Measurements from ENCODE around the gene TMX4. TPM values are rescaled to one million over a fixed set of nuclear protein-coding genes. Genes with fewer than 3 reads are reported as not detected.

TMX4 gene
- total RNA-seq, 2 donors from 2014 or later: 41.5 to 44.4 TPM

- H3K27ac Mint-ChIP-seq: no peak overlapping the region
- DNase-seq (ENCODE audit: low spot score) (no peak), ATAC-seq (no peak)
- H3K27me3 Mint-ChIP-seq: no peaks in the 10 kb centered on the region
- H3K4me1 Mint-ChIP-seq (ENCODE audit: low read depth in 2 of 2): peaks cover 8 to 11% of the 10 kb centered on the region in 2 donors
- H3K4me3 Mint-ChIP-seq: no peak overlapping the region
- H3K36me3 Mint-ChIP-seq: peaks cover 10% of the 10 kb centered on the region
- no peaks in the 10 kb centered on the region for H3K9me3 Mint-ChIP-seq
Measured at GRCh38 chr20:8002056-8002455, 17.5 kb downstream of the TMX4 start.

- Mint-ChIP-seq H3K9me3 (no peaks in the 10 kb centered on the region), H3K4me1 (ENCODE audit: low read depth in 2 of 2) (peaks cover 8 to 10% of the 10 kb centered on the region in 2 donors), H3K27ac (no peak overlapping the region), H3K27me3 (no peaks in the 10 kb centered on the region), H3K36me3 (peaks cover 10% of the 10 kb centered on the region), H3K4me3 (no peak overlapping the region)
- no peak for ATAC-seq
- no peak for DNase-seq (ENCODE audit: low spot score)
Measured at GRCh38 chr20:8000796-8001195, 18.8 kb downstream of the TMX4 start.

GRCh38 chr20:7996898-7997297 is 22.7 kb downstream of the TMX4 start:
- H3K27ac Mint-ChIP-seq: no peak overlapping the region
- peak; percentile 44 to 72 for ATAC-seq
- no peak for DNase-seq (ENCODE audit: low spot score)
- H3K36me3 Mint-ChIP-seq: peaks cover 28% of the 10 kb centered on the region
- no peaks in the 10 kb centered on the region for H3K27me3 Mint-ChIP-seq
- H3K9me3 Mint-ChIP-seq: peaks cover 10% of the 10 kb centered on the region
- H3K4me1 Mint-ChIP-seq (ENCODE audit: low read depth in 2 of 2): peaks cover 8 to 10% of the 10 kb centered on the region in 2 donors
- H3K4me3 Mint-ChIP-seq: no peak overlapping the region

- H3K9me3 Mint-ChIP-seq: peaks cover 10% of the 10 kb centered on the region
Measured at GRCh38 chr20:7994809-7995208, 24.8 kb downstream of the TMX4 start.

GRCh38 chr20:7993703-7994102 is 25.9 kb downstream of the TMX4 start:
- peaks cover 18% of the 10 kb centered on the region for H3K36me3 Mint-ChIP-seq
- no peaks in the 10 kb centered on the region for H3K4me1 Mint-ChIP-seq (ENCODE audit: low read depth in 2 of 2)
- H3K27me3 Mint-ChIP-seq: no peaks in the 10 kb centered on the region
- DNase-seq (ENCODE audit: low spot score) (no peak), ATAC-seq (no peak)
- peaks cover 10% of the 10 kb centered on the region for H3K9me3 Mint-ChIP-seq
- H3K4me3 Mint-ChIP-seq: no peak overlapping the region
- H3K27ac Mint-ChIP-seq: no peak overlapping the region

More at GRCh38 chr20:7994809-7995208, 24.8 kb downstream of the TMX4 start:
- Mint-ChIP-seq H3K36me3 (peaks cover 18% of the 10 kb centered on the region), H3K27ac (no peak overlapping the region), H3K4me3 (no peak overlapping the region), H3K27me3 (no peaks in the 10 kb centered on the region), H3K4me1 (ENCODE audit: low read depth in 2 of 2) (no peaks in the 10 kb centered on the region)
- no peak for ATAC-seq
- no peak for DNase-seq (ENCODE audit: low spot score)

GRCh38 chr20:7993238-7993637 is 26.3 kb downstream of the TMX4 start:
- Mint-ChIP-seq H3K4me1 (ENCODE audit: low read depth in 2 of 2) (no peaks in the 10 kb centered on the region), H3K4me3 (no peak overlapping the region), H3K27ac (no peak overlapping the region), H3K9me3 (peaks cover 10% of the 10 kb centered on the region), H3K36me3 (peaks cover 18% of the 10 kb centered on the region), H3K27me3 (no peaks in the 10 kb centered on the region)
- DNase-seq (ENCODE audit: low spot score): no peak
- no peak for ATAC-seq

GRCh38 chr20:7990385-7990784 is 29.2 kb downstream of the TMX4 start:
- peaks cover 18% of the 10 kb centered on the region for H3K36me3 Mint-ChIP-seq
- peaks cover 10% of the 10 kb centered on the region for H3K9me3 Mint-ChIP-seq
- DNase-seq (ENCODE audit: low spot score) (no peak), ATAC-seq (no peak)
- no peak overlapping the region for H3K4me3 Mint-ChIP-seq
- no peaks in the 10 kb centered on the region for H3K27me3 Mint-ChIP-seq
- H3K27ac Mint-ChIP-seq: no peak overlapping the region
- peaks cover 0 to 3% of the 10 kb centered on the region in 2 donors for H3K4me1 Mint-ChIP-seq (ENCODE audit: low read depth in 2 of 2)

- no peak for DNase-seq (ENCODE audit: low spot score)
- Mint-ChIP-seq H3K4me1 (ENCODE audit: low read depth in 2 of 2) (peaks cover 0 to 3% of the 10 kb centered on the region in 2 donors), H3K9me3 (peaks cover 8% of the 10 kb centered on the region), H3K36me3 (peaks cover 12% of the 10 kb centered on the region), H3K27me3 (no peaks in the 10 kb centered on the region), H3K4me3 (no peak overlapping the region), H3K27ac (no peak overlapping the region)
- ATAC-seq: no peak
Measured at GRCh38 chr20:7989379-7989778, 30.2 kb downstream of the TMX4 start.

- Mint-ChIP-seq H3K4me3 (no peak overlapping the region), H3K4me1 (ENCODE audit: low read depth in 2 of 2) (peaks cover 4 to 9% of the 10 kb centered on the region in 2 donors), H3K27ac (no peak overlapping the region), H3K36me3 (peaks cover 8% of the 10 kb centered on the region), H3K27me3 (no peaks in the 10 kb centered on the region), H3K9me3 (no peaks in the 10 kb centered on the region)
- ATAC-seq (no peak), DNase-seq (ENCODE audit: low spot score) (no peak)
Measured at GRCh38 chr20:7985916-7986315, 33.6 kb downstream of the TMX4 start.

- ATAC-seq: no peak
- no peak for DNase-seq (ENCODE audit: low spot score)
- Mint-ChIP-seq H3K27ac (no peak overlapping the region), H3K27me3 (no peaks in the 10 kb centered on the region), H3K4me1 (ENCODE audit: low read depth in 2 of 2) (peaks cover 13 to 17% of the 10 kb centered on the region in 2 donors), H3K36me3 (peaks cover 8% of the 10 kb centered on the region), H3K9me3 (no peaks in the 10 kb centered on the region), H3K4me3 (no peak overlapping the region)
Measured at GRCh38 chr20:7984192-7984591, 35.4 kb downstream of the TMX4 start.

GRCh38 chr20:7981374-7981773 is 38.2 kb downstream of the TMX4 start:
- H3K27ac Mint-ChIP-seq: peak overlapping the region in 1 of 2 donors; percentile 77
- ATAC-seq (no peak), DNase-seq (ENCODE audit: low spot score) (no peak)
- peaks cover 8% of the 10 kb centered on the region for H3K36me3 Mint-ChIP-seq
- H3K4me1 Mint-ChIP-seq (ENCODE audit: low read depth in 2 of 2): peaks cover 13 to 17% of the 10 kb centered on the region in 2 donors
- no peaks in the 10 kb centered on the region for H3K9me3 Mint-ChIP-seq
- no peak overlapping the region for H3K4me3 Mint-ChIP-seq
- no peaks in the 10 kb centered on the region for H3K27me3 Mint-ChIP-seq

- peaks cover 14 to 16% of the 10 kb centered on the region in 2 donors for H3K4me1 Mint-ChIP-seq (ENCODE audit: low read depth in 2 of 2)
- H3K4me3 Mint-ChIP-seq: peak overlapping the region; percentile 15
- no peak for DNase-seq (ENCODE audit: low spot score)
- no peaks in the 10 kb centered on the region for H3K27me3 Mint-ChIP-seq
- peaks cover 8% of the 10 kb centered on the region for H3K36me3 Mint-ChIP-seq
- H3K9me3 Mint-ChIP-seq: no peaks in the 10 kb centered on the region
- peak; percentile 66 to 73 for ATAC-seq
- peak overlapping the region; percentile 63 to 77 for H3K27ac Mint-ChIP-seq
Measured at GRCh38 chr20:7980332-7981046, 39.1 kb downstream of the TMX4 start.

- H3K27me3 Mint-ChIP-seq: no peaks in the 10 kb centered on the region
- no peak for DNase-seq (ENCODE audit: low spot score)
- H3K27ac Mint-ChIP-seq: no peak overlapping the region
- no peak for ATAC-seq
- H3K4me3 Mint-ChIP-seq: no peak overlapping the region
- peaks cover 14 to 16% of the 10 kb centered on the region in 2 donors for H3K4me1 Mint-ChIP-seq (ENCODE audit: low read depth in 2 of 2)
- H3K9me3 Mint-ChIP-seq: no peaks in the 10 kb centered on the region
- peaks cover 8% of the 10 kb centered on the region for H3K36me3 Mint-ChIP-seq
Measured at GRCh38 chr20:7977709-7978108, 41.9 kb downstream of the TMX4 start.

- H3K36me3 Mint-ChIP-seq: no peaks in the 10 kb centered on the region
- peaks cover 0 to 2% of the 10 kb centered on the region in 2 donors for H3K27me3 Mint-ChIP-seq
- DNase-seq (ENCODE audit: low spot score): no peak
- H3K27ac Mint-ChIP-seq: no peak overlapping the region
- H3K4me3 Mint-ChIP-seq: no peak overlapping the region
- H3K4me1 Mint-ChIP-seq (ENCODE audit: low read depth in 2 of 2): peaks cover 8 to 12% of the 10 kb centered on the region in 2 donors
- no peaks in the 10 kb centered on the region for H3K9me3 Mint-ChIP-seq
- ATAC-seq: peak in 1 of 2 donors; percentile 20
Measured at GRCh38 chr20:7975851-7976414, 43.6 kb downstream of the TMX4 start.

Measured in natural killer cell treated with Interleukin-12 subunit alpha and Interleukin-12 subunit beta and Interleukin-15 and Interleukin-18, amount 100 ng/mL, for 72 hours (primary cell).